Endothelial cell of umbilical vein (primary cell): Measurements from ENCODE around the gene DCUN1D4. TPM values are rescaled to one million over a fixed set of nuclear protein-coding genes. Genes with fewer than 3 reads are reported as not detected.

ENCODE experiments used
- BruUV-seq: library from RNA; stranded (reverse); fragments of 400-500 nt; replicated peaks from 2 replicates; lab custom pipeline; 2021; lab: Mats Ljungman, UMichigan
- CTCF ChIA-PET: fragments of 300-600, 350-600 bp; sonication (Branson Sonifier 250); formaldehyde crosslinking; loops from one replicate; lab custom pipeline; 2021; ENCODE audit warnings: antibody characterized with exemption, inconsistent platforms; lab: Charles Lee
- POLR2A ChIA-PET: fragments of 300-600, 350-600 bp; sonication (Branson Sonifier 250); formaldehyde crosslinking; loops from one replicate; lab custom pipeline; 2021; ENCODE audit warnings: antibody characterized with exemption, inconsistent platforms; lab: Charles Lee
- DNase-seq: peaks from one replicate; pipeline ENCODE4 v3.0.0-alpha.2; 2011; ENCODE audit warnings: low read depth, low spot score
- FAIRE-seq: peaks from 2 replicates; lab custom pipeline; 2011; peaks lifted over from hg19 to GRCh38; lab: Jason Lieb, UNC
- H2AFZ ChIP-seq: 2 replicates; pipeline ENCODE4 v1.6.0; 2012; ENCODE audit warnings: low read depth, low read length, control low read depth, inconsistent platforms
- H3K27ac ChIP-seq: 2 replicates; pipeline ENCODE4 v1.5.1; 2011; ENCODE audit warnings: low read depth, mild to moderate bottlenecking, control low read depth, low read length, moderate library complexity; ENCODE audit not compliant: insufficient read depth
- H3K27me3 ChIP-seq, 2 experiments: 2 replicates each; pipeline versions ENCODE4 v1.6.0 to v1.6.1; 2011; ENCODE audit warnings: low read length in 2 of 2, mixed read lengths in 1 of 2; ENCODE audit not compliant: control insufficient read depth in 2 of 2, insufficient read depth in 2 of 2
- H3K36me3 ChIP-seq, 2 experiments: 2 replicates in 1 of 2; 3 replicates in 1 of 2; pipeline ENCODE4 v1.5.1; 2011; ENCODE audit warnings: low read length in 2 of 2, mild to moderate bottlenecking in 1 of 2, moderate library complexity in 1 of 2; ENCODE audit not compliant: control insufficient read depth in 2 of 2, insufficient read depth in 2 of 2; ENCODE audit errors: extremely low read depth in 1 of 2
- H3K4me1 ChIP-seq: 3 replicates; pipeline ENCODE4 v1.5.1; 2011; ENCODE audit warnings: mild to moderate bottlenecking, low read length; ENCODE audit not compliant: control insufficient read depth, insufficient read depth; ENCODE audit errors: extremely low read depth
- H3K4me2 ChIP-seq: 2 replicates; pipeline ENCODE4 v1.6.1; 2011; ENCODE audit warnings: low read length, control low read depth, mixed read lengths; ENCODE audit not compliant: insufficient read depth
- H3K4me3 ChIP-seq, 3 experiments: fragments of 200-600 bp in 1 of 3; sonication (generic), shearing (Covaris generic) in 1 of 3; replicated peaks in 1 of 3; 2 replicates each; pipeline ENCODE4 v1.5.1; 2011 to 2016; ENCODE audit warnings: control low read depth in 3 of 3, low read length in 3 of 3, mild to moderate bottlenecking in 2 of 3, inconsistent platforms in 1 of 3, low read depth in 1 of 3, moderate library complexity in 1 of 3; ENCODE audit not compliant: insufficient read depth in 1 of 3
- H3K79me2 ChIP-seq: 2 replicates; pipeline ENCODE4 v1.6.0; 2012; ENCODE audit warnings: low read length, inconsistent platforms; ENCODE audit not compliant: control insufficient read depth, insufficient read depth
- H3K9ac ChIP-seq: replicated peaks from 2 replicates; pipeline ENCODE3; 2011; ENCODE audit warnings: low read length, control low read depth; ENCODE audit not compliant: insufficient read depth; ENCODE audit errors: extremely low read depth
- H3K9me1 ChIP-seq: replicated peaks from 3 replicates; pipeline ENCODE4 v1.6.0; 2011; ENCODE audit warnings: mild to moderate bottlenecking, low read length; ENCODE audit not compliant: control insufficient read depth, insufficient read depth; ENCODE audit errors: extremely low read depth
- H3K9me3 ChIP-seq: replicated peaks from 2 replicates; pipeline ENCODE4 v1.5.1; 2012; ENCODE audit warnings: low read length, inconsistent platforms; ENCODE audit not compliant: control insufficient read depth, insufficient read depth
- H4K20me1 ChIP-seq: replicated peaks from 2 replicates; pipeline ENCODE3; 2011; ENCODE audit warnings: mild to moderate bottlenecking, low read length; ENCODE audit not compliant: control insufficient read depth, insufficient read depth; ENCODE audit errors: extremely low read depth
- CTCF ChIP-seq, 2 donors: IDR thresholded peaks; 1 replicate in 1 of 2; 2 replicates in 1 of 2; pipeline ENCODE4 v1.5.1; 2011; ENCODE audit warnings: low read length in 2 of 2, mild to moderate bottlenecking in 2 of 2, moderate library complexity in 2 of 2, control low read depth in 1 of 2, inconsistent platforms in 1 of 2, low read depth in 1 of 2; ENCODE audit not compliant: insufficient read depth in 1 of 2; ENCODE audit errors: extremely low read depth in 1 of 2
- EZH2 ChIP-seq: IDR thresholded peaks from 2 replicates; pipeline ENCODE4 v1.6.1; 2012; ENCODE audit warnings: borderline replicate concordance, low read depth, mild to moderate bottlenecking, moderate library complexity, low read length, inconsistent platforms; ENCODE audit not compliant: severe bottlenecking
- FOS ChIP-seq: IDR thresholded peaks from 2 replicates; pipeline ENCODE4 v1.6.1; 2011; ENCODE audit warnings: mild to moderate bottlenecking, low read length, moderate library complexity, borderline replicate concordance; ENCODE audit not compliant: insufficient read depth
- GATA2 ChIP-seq: IDR thresholded peaks from 2 replicates; pipeline ENCODE4 v1.7.0; 2011; ENCODE audit warnings: low read depth, mild to moderate bottlenecking, moderate library complexity, mixed read lengths, low read length; ENCODE audit not compliant: insufficient read length, insufficient read depth
- JUN ChIP-seq: IDR thresholded peaks from 2 replicates; pipeline ENCODE4 v1.6.1; 2011; ENCODE audit warnings: borderline replicate concordance, low read depth; ENCODE audit not compliant: insufficient read length, insufficient read depth
- MAX ChIP-seq: IDR thresholded peaks from 2 replicates; pipeline ENCODE4 v1.6.1; 2011; ENCODE audit not compliant: insufficient read depth, insufficient read length
- MYC ChIP-seq: IDR thresholded peaks from one replicate; pipeline ENCODE4 v1.6.1; 2011; ENCODE audit warnings: mild to moderate bottlenecking, low read depth, low read length
- POLR2A ChIP-seq: IDR thresholded peaks from 2 replicates; pipeline ENCODE4 v1.6.1; 2012; ENCODE audit warnings: low read depth, mild to moderate bottlenecking, control low read depth, low read length
- POLR2AphosphoS5 ChIP-seq: IDR thresholded peaks from 2 replicates; pipeline ENCODE4 v1.6.1; 2012; ENCODE audit warnings: low read depth, mild to moderate bottlenecking, control low read depth, low read length, moderate library complexity; ENCODE audit not compliant: insufficient read depth
- dilution Hi-C: fragments of 300-500 bp; cut with MboI; formaldehyde crosslinking; loops from one replicate; pipeline ENCODE4 v1.15.0; 2019; ENCODE audit warnings: low sequenced_read_pairs; ENCODE audit not compliant: extremely low pct_ligation_motif_present
- intact Hi-C: fragments of 100-400 bp; cut with micrococcal nuclease; formaldehyde crosslinking; loops from one replicate; pipeline ENCODE4 v1.10.0; 2022
- polyA plus RNA-seq, 4 experiments: library from polyadenylated mRNA; depleted of rRNA in 3 of 4; stranded (reverse) in 3 of 4; unstranded in 1 of 4; fragments of >200 nt; gene quantifications; 2 replicates each; pipeline versions ENCODE4 v1.2.1 to v1.2.3, GENCODE V29; 2011 to 2012; ENCODE audit warnings: missing spikeins in 1 of 4
- total RNA-seq: library from RNA; stranded (reverse); gene quantifications from 2 replicates; pipeline ENCODE4 v1.2.3, GENCODE V29; 2021

DCUN1D4 gene
- total and polyA plus RNA-seq, 2 donors (not counting 3 experiments of a cell fraction or from before 2014, with no cell fraction given) = 24.8 to 50.6 TPM

GRCh38 chr4:51932261-51932660 lies 89.3 kb downstream of the DCUN1D4 start:
- FAIRE-seq = no peak
- POLR2A ChIA-PET = no interaction called here

More at GRCh38 chr4:51932261-51932660, 89.3 kb downstream of the DCUN1D4 start:
- no peaks in the 10 kb centered on the region for H3K9me3 ChIP-seq
- H3K4me2 ChIP-seq = no peak overlapping the region
- intact Hi-C loops = no loop called here
- H4K20me1 ChIP-seq = no peaks in the 10 kb centered on the region
- BruUV-seq = no TSS peak
- no peak overlapping the region for H3K27ac ChIP-seq
- H3K4me1 ChIP-seq = no peaks in the 10 kb centered on the region
- H3K9ac ChIP-seq = no peak overlapping the region
- dilution Hi-C loops = no loop called here
- no peak for TF ChIP-seq FOS
- no peak for TF ChIP-seq MYC
- TF ChIP-seq POLR2AphosphoS5 = no peak
- no peak for TF ChIP-seq GATA2
- no peak for TF ChIP-seq CTCF (IDR thresholded peaks at IDR 0.05; ENCODE audit: extremely low read depth in 1 of 2, insufficient read depth in 1 of 2, low read depth in 1 of 2, low read length in 2 of 2)
- no peak for TF ChIP-seq JUN
- no peak for TF ChIP-seq MAX
- no peak for TF ChIP-seq POLR2A
- TF ChIP-seq EZH2 = no peak
- peaks cover 0 to 7% of the 10 kb centered on the region in 2 experiments for H3K27me3 ChIP-seq
- H3K4me3 ChIP-seq = no peak overlapping the region
- H3K79me2 ChIP-seq = no peaks in the 10 kb centered on the region
- DNase-seq = no peak
- H3K9me1 ChIP-seq = no peaks in the 10 kb centered on the region
- no peaks in the 10 kb centered on the region for H3K36me3 ChIP-seq
- no peak overlapping the region for H2AFZ ChIP-seq
- CTCF ChIA-PET = interaction anchor here (1.1 kb wide), 1 partner anchor 26 kb away, joined by 3 read pairs; no protein-coding TSS in a partner anchor
